SU-DHL-6 (cell line): ENCODE measurements around the gene SPATA31E1.

ENCODE experiments used
- EZH2phosphoT487 ChIP-seq: fragments of 200-600 bp; sonication (generic), shearing (Covaris generic); conservative IDR thresholded peaks from 2 replicates; pipeline ENCODE4 v1.6.1; 2018; ENCODE audit warnings: mild to moderate bottlenecking, antibody characterized with exemption, low read length, moderate library complexity, mixed read lengths
- TF ChIP-seq, protein P1 (sequence below): fragments of 200-600 bp; sonication (generic); IDR thresholded peaks from one replicate; pipeline ENCODE4 v1.5.1; 2017; ENCODE audit warnings: antibody characterized with exemption, mild to moderate bottlenecking, low read length, moderate library complexity; ENCODE audit not compliant: insufficient read depth, poor library complexity, severe bottlenecking

DNA sequence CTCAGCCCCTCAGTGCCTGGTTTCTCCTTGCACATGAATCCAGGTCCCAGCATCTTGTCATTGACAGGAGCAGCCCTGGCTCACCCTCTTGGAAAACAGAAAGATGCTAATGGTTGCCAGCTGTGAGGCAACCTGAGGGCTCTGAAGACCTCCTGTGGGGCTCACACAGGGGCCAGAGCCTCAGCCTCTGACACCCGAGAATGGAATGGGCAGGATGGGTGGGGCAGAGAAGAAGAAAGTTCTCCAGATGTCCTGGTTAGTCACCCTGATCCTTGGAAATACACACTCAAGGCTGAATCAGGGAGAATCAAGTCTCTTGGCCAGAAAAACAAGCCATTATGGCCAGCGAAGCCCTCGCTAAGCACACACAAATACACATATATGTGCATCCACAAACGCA, 32.3 kb upstream of the SPATA31E1 start:
- TF ChIP-seq, protein P1, sequence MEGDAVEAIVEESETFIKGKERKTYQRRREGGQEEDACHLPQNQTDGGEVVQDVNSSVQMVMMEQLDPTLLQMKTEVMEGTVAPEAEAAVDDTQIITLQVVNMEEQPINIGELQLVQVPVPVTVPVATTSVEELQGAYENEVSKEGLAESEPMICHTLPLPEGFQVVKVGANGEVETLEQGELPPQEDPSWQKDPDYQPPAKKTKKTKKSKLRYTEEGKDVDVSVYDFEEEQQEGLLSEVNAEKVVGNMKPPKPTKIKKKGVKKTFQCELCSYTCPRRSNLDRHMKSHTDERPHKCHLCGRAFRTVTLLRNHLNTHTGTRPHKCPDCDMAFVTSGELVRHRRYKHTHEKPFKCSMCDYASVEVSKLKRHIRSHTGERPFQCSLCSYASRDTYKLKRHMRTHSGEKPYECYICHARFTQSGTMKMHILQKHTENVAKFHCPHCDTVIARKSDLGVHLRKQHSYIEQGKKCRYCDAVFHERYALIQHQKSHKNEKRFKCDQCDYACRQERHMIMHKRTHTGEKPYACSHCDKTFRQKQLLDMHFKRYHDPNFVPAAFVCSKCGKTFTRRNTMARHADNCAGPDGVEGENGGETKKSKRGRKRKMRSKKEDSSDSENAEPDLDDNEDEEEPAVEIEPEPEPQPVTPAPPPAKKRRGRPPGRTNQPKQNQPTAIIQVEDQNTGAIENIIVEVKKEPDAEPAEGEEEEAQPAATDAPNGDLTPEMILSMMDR = no peak
- no peak for TF ChIP-seq EZH2phosphoT487
